Measurements from ENCODE around the gene MGLL.
"Not testable (repeated sequence)": the region's sequence is repeated elsewhere in the genome, so short reads cannot be mapped to it uniquely, and the experiment has no call there.

Gene MGLL

GRCh38 chr3:127685708-127686511 lies 136.4 kb downstream of the MGLL start:
- no peak for FAIRE-seq

GRCh38 chr3:127684871-127685707 lies 137.2 kb downstream of the MGLL start:
- FAIRE-seq: no peak

GRCh38 chr3:127682561-127682960 lies 139.8 kb downstream of the MGLL start:
- no peak for FAIRE-seq

GRCh38 chr3:127682175-127682554 lies 140.2 kb downstream of the MGLL start:
- not testable (repeated sequence) for FAIRE-seq

GRCh38 chr3:127680798-127681221 lies 141.5 kb downstream of the MGLL start:
- FAIRE-seq: no peak

GRCh38 chr3:127680146-127680661 lies 142.1 kb downstream of the MGLL start:
- no peak for FAIRE-seq

- FAIRE-seq: no peak
Measured at GRCh38 chr3:127679534-127680145, 142.7 kb downstream of the MGLL start.

- no peak for FAIRE-seq
Measured at GRCh38 chr3:127678611-127679533, 143.4 kb downstream of the MGLL start.

- FAIRE-seq: no peak
Measured at GRCh38 chr3:127678315-127678599, 144.1 kb downstream of the MGLL start.

GRCh38 chr3:127677541-127678314 lies 144.6 kb downstream of the MGLL start:
- FAIRE-seq: no peak

GRCh38 chr3:127676921-127677351 lies 145.4 kb downstream of the MGLL start:
- no peak for FAIRE-seq

GRCh38 chr3:127676456-127676855 lies 145.9 kb downstream of the MGLL start:
- FAIRE-seq: no peak

GRCh38 chr3:127675651-127676391 lies 146.5 kb downstream of the MGLL start:
- no peak for FAIRE-seq

- no peak for FAIRE-seq
Measured at GRCh38 chr3:127674790-127675189, 147.5 kb downstream of the MGLL start.

- no peak for FAIRE-seq
Measured at GRCh38 chr3:127674101-127674721, 148.1 kb downstream of the MGLL start.

GRCh38 chr3:127673191-127674100 lies 148.9 kb downstream of the MGLL start:
- no peak for FAIRE-seq

GRCh38 chr3:127672429-127673190 lies 149.7 kb downstream of the MGLL start, which contains the start of gene ABTB1:
Gene ABTB1 (plus strand): TSS chr3:127672952. CDS start chr3:127673026, 74 bp downstream.
- no peak for FAIRE-seq
